IMR-90 (cell line): ENCODE data around the gene ATP5PD. TPM values are rescaled to one million over a fixed set of nuclear protein-coding genes. Genes with fewer than 3 reads are reported as not detected.

Experiments used
- ATAC-seq: fragments of 200-7000 bp; cut with Tn5 transposase; 2 replicates; pipeline ENCODE4 v1.9.1; 2020; ENCODE audit warnings: low read depth, mild to moderate bottlenecking, moderate library complexity
- BruUV-seq: library from RNA; stranded (reverse); fragments of 400-500 nt; replicated peaks from 2 replicates; lab custom pipeline; 2021; lab: Mats Ljungman, UMichigan
- CTCF ChIA-PET: fragments of 300-600 bp; formaldehyde crosslinking; extraction: SDS; loops from one replicate; lab custom pipeline; 2021; ENCODE audit warnings: antibody characterized with exemption; lab: Yijun Ruan, JAX
- POLR2A ChIA-PET: fragments of 300-600 bp; sonication (Branson Sonifier 250); formaldehyde crosslinking; loops from one replicate; lab custom pipeline; 2022; ENCODE audit warnings: antibody characterized with exemption; ENCODE audit not compliant: unreplicated experiment; lab: Charles Lee
- DNase-seq: peaks from one replicate; pipeline ENCODE4 v3.0.0; 2013
- H2AFZ ChIP-seq: replicated peaks from 2 replicates; pipeline ENCODE3; 2013; ENCODE audit warnings: low read length, mild to moderate bottlenecking; ENCODE audit not compliant: poor library complexity
- H2AK5ac ChIP-seq: 2 replicates; pipeline ENCODE4 v1.6.1; 2013; ENCODE audit warnings: low read depth, low read length, inconsistent platforms
- H2AK9ac ChIP-seq: replicated peaks from 2 replicates; pipeline ENCODE3; 2013; ENCODE audit warnings: mild to moderate bottlenecking, low read depth, low read length, moderate library complexity; ENCODE audit not compliant: poor library complexity
- H2BK120ac ChIP-seq: 2 replicates; pipeline ENCODE4 v1.6.1; 2013; ENCODE audit warnings: low read depth, low read length, inconsistent platforms
- H2BK15ac ChIP-seq: 3 replicates; pipeline ENCODE4 v1.6.1; 2013; ENCODE audit warnings: low read depth, low read length, inconsistent platforms
- H2BK20ac ChIP-seq: 2 replicates; pipeline ENCODE4 v1.6.1; 2013; ENCODE audit warnings: low read depth, mild to moderate bottlenecking, inconsistent platforms, low read length, moderate library complexity
- H2BK5ac ChIP-seq: 2 replicates; pipeline ENCODE4 v1.6.1; 2013; ENCODE audit warnings: mild to moderate bottlenecking, low read depth, low read length, inconsistent platforms; ENCODE audit not compliant: poor library complexity, severe bottlenecking
- H3K14ac ChIP-seq: replicated peaks from 2 replicates; pipeline ENCODE4 v1.6.1; 2013; ENCODE audit warnings: low read depth, low read length, inconsistent platforms
- H3K18ac ChIP-seq: 2 replicates; pipeline ENCODE4 v1.6.1; 2013; ENCODE audit warnings: low read depth, low read length, control low read depth
- H3K23ac ChIP-seq: 2 replicates; pipeline ENCODE4 v1.6.1; 2013; ENCODE audit warnings: low read depth, low read length, inconsistent platforms
- H3K27ac ChIP-seq: 2 replicates; pipeline ENCODE4 v1.5.1; 2013; ENCODE audit warnings: mild to moderate bottlenecking, control low read depth, low read length; ENCODE audit not compliant: insufficient read depth
- H3K27me3 ChIP-seq: 2 replicates; pipeline ENCODE4 v1.6.1; 2013; ENCODE audit warnings: low read length; ENCODE audit not compliant: control insufficient read depth, insufficient read depth
- H3K36me3 ChIP-seq: 2 replicates; pipeline ENCODE4 v1.6.1; 2013; ENCODE audit warnings: low read length, mixed read lengths; ENCODE audit not compliant: control insufficient read depth, insufficient read depth
- H3K4ac ChIP-seq: 2 replicates; pipeline ENCODE4 v1.6.1; 2013; ENCODE audit warnings: low read depth, low read length, inconsistent platforms
- H3K4me1 ChIP-seq: 2 replicates; pipeline ENCODE4 v1.6.1; 2013; ENCODE audit warnings: low read length, mixed read lengths; ENCODE audit not compliant: control insufficient read depth, insufficient read depth
- H3K4me2 ChIP-seq: 2 replicates; pipeline ENCODE4 v1.6.1; 2013; ENCODE audit warnings: low read depth, mild to moderate bottlenecking, control low read depth, low read length, moderate library complexity
- H3K4me3 ChIP-seq: 2 replicates; pipeline ENCODE4 v1.5.1; 2013; ENCODE audit warnings: low read depth, mild to moderate bottlenecking, control low read depth, low read length, moderate library complexity; ENCODE audit not compliant: insufficient read depth
- H3K56ac ChIP-seq: 2 replicates; pipeline ENCODE4 v1.6.1; 2013; ENCODE audit warnings: low read length, inconsistent platforms; ENCODE audit not compliant: insufficient read depth; ENCODE audit errors: extremely low read depth
- H3K79me1 ChIP-seq, 2 experiments: 2 replicates each; pipeline ENCODE4 v1.6.1; 2013; ENCODE audit warnings: low read length in 2 of 2, inconsistent platforms in 1 of 2, low read depth in 1 of 2
- H3K9ac ChIP-seq: 2 replicates; pipeline ENCODE4 v1.6.1; 2013; ENCODE audit warnings: low read depth, low read length, control low read depth
- H3K9me1 ChIP-seq: 2 replicates; pipeline ENCODE4 v1.6.1; 2013; ENCODE audit warnings: low read length, inconsistent platforms; ENCODE audit not compliant: insufficient read depth
- H3K9me3 ChIP-seq: 2 replicates; pipeline ENCODE4 v1.6.1; 2013; ENCODE audit warnings: low read length; ENCODE audit not compliant: control insufficient read depth, insufficient read depth
- H4K20me1 ChIP-seq: 2 replicates; pipeline ENCODE4 v1.6.1; 2013; ENCODE audit warnings: low read length, inconsistent platforms; ENCODE audit not compliant: insufficient read depth
- H4K5ac ChIP-seq: 2 replicates; pipeline ENCODE4 v1.6.1; 2013; ENCODE audit warnings: mild to moderate bottlenecking, low read depth, low read length, control low read depth
- H4K8ac ChIP-seq, 2 experiments: 2 replicates each; pipeline ENCODE4 v1.6.1; 2013; ENCODE audit warnings: low read depth in 2 of 2, low read length in 2 of 2, control low read depth in 1 of 2, inconsistent platforms in 1 of 2
- H4K91ac ChIP-seq: 2 replicates; pipeline ENCODE4 v1.6.1; 2013; ENCODE audit warnings: low read depth, low read length, inconsistent platforms; ENCODE audit not compliant: insufficient read depth
- BHLHE40 ChIP-seq: fragments of 150-350 bp; IDR thresholded peaks from 2 replicates; pipeline ENCODE4 v1.6.1; 2016; ENCODE audit warnings: mild to moderate bottlenecking, low read depth, low read length
- CEBPB ChIP-seq: IDR thresholded peaks from 2 replicates; pipeline ENCODE4 v1.6.1; 2012; ENCODE audit warnings: low read depth, low read length, improper control_type of control experiment
- FOS ChIP-seq: fragments of 150-350 bp; IDR thresholded peaks from 2 replicates; pipeline ENCODE4 v1.6.1; 2016; ENCODE audit warnings: low read depth, low read length
- MAFK ChIP-seq: IDR thresholded peaks from 2 replicates; pipeline ENCODE4 v1.6.1; 2012; ENCODE audit warnings: low read depth, low read length, improper control_type of control experiment
- MAZ ChIP-seq: IDR thresholded peaks from 2 replicates; pipeline ENCODE4 v1.6.1; 2012; ENCODE audit warnings: low read depth, mild to moderate bottlenecking, low read length, improper control_type of control experiment, moderate library complexity, borderline replicate concordance
- MXI1 ChIP-seq: IDR thresholded peaks from 2 replicates; pipeline ENCODE4 v1.6.1; 2012; ENCODE audit warnings: low read depth, mild to moderate bottlenecking, low read length, moderate library complexity, borderline replicate concordance
- NFE2L2 ChIP-seq: fragments of 150-350 bp; IDR thresholded peaks from 2 replicates; pipeline ENCODE4 v1.6.1; 2016; ENCODE audit warnings: low read depth, mild to moderate bottlenecking, low read length
- POLR2A ChIP-seq: IDR thresholded peaks from 2 replicates; pipeline ENCODE4 v1.6.1; 2012; ENCODE audit warnings: mild to moderate bottlenecking, low read depth, low read length
- RAD21 ChIP-seq: IDR thresholded peaks from 2 replicates; pipeline ENCODE4 v1.6.1; 2012; ENCODE audit warnings: low read length, improper control_type of control experiment
- RCOR1 ChIP-seq: IDR thresholded peaks from 2 replicates; pipeline ENCODE4 v1.6.1; 2012; ENCODE audit warnings: mild to moderate bottlenecking, low read length, improper control_type of control experiment; ENCODE audit not compliant: insufficient replicate concordance
- RFX5 ChIP-seq: IDR thresholded peaks from 2 replicates; pipeline ENCODE4 v1.8.0; 2012; ENCODE audit warnings: low read depth, mild to moderate bottlenecking, low read length, moderate library complexity
- SMC3 ChIP-seq: fragments of 150-350 bp; IDR thresholded peaks from 2 replicates; pipeline ENCODE4 v1.6.1; 2016; ENCODE audit warnings: low read depth, mild to moderate bottlenecking, antibody characterized with exemption, low read length, moderate library complexity
- WGBS, 2 experiments: methylation state at CpG; one replicate each; pipeline versions ENCODE4 v1.1.5 to v1.1.7; 2013; ENCODE audit warnings: missing lambda C conversion rate in 2 of 2; ENCODE audit not compliant: insufficient read length in 1 of 2; ENCODE audit errors: extremely low coverage in 2 of 2; 5-methylcytosine and 5-hydroxymethylcytosine counted together
- dilution Hi-C: fragments of 300-500 bp; cut with HindIII; formaldehyde crosslinking; loops from one replicate; pipeline ENCODE4 v1.14.3; 2018; ENCODE audit warnings: low sequenced_read_pairs; ENCODE audit not compliant: unreplicated experiment
- in situ Hi-C: fragments of 300-500 bp; cut with MboI; formaldehyde crosslinking; loops from 3 replicates; pipeline ENCODE4 v1.14.3; 2019; ENCODE audit warnings: low sequenced_read_pairs, inconsistent platforms, mixed read lengths
- intact Hi-C: fragments of 100-400 bp; cut with micrococcal nuclease; formaldehyde crosslinking; loops from 2 replicates; pipeline ENCODE4 v1.10.0; 2022
- polyA plus RNA-seq, 3 experiments: library from polyadenylated mRNA; depleted of rRNA; stranded (reverse); fragments of >200 nt; gene quantifications; 2 replicates each; pipeline ENCODE4 v1.2.3, GENCODE V29; 2012; ENCODE audit warnings: low replicate concordance in 1 of 3
- total RNA-seq: library from RNA; depleted of rRNA; stranded (reverse); fragments of >200 nt; gene quantifications from 2 replicates; pipeline ENCODE4 v1.2.3, GENCODE V29; 2012
- TF ChIP-seq, protein P1 (sequence below): conservative IDR thresholded peaks from 2 replicates; pipeline ENCODE4 v1.5.1; 2012; ENCODE audit warnings: mild to moderate bottlenecking, low read depth, low read length, improper control_type of control experiment
- TF ChIP-seq, protein P2 (sequence below): fragments of 150-350 bp; IDR thresholded peaks from 2 replicates; pipeline ENCODE4 v1.6.1; 2017; ENCODE audit warnings: mild to moderate bottlenecking, antibody characterized with exemption, low read length, low read depth
- TF ChIP-seq, protein P3 (sequence below): fragments of 150-350 bp; IDR thresholded peaks from 2 replicates; pipeline ENCODE4 v1.6.1; 2016; ENCODE audit warnings: low read depth, mild to moderate bottlenecking, low read length, moderate library complexity, borderline replicate concordance

Gene ATP5PD
- total and polyA plus RNA-seq, 2 of the 4 experiments (the other 2 are of a cell fraction): 373 to 425 TPM

DNA sequence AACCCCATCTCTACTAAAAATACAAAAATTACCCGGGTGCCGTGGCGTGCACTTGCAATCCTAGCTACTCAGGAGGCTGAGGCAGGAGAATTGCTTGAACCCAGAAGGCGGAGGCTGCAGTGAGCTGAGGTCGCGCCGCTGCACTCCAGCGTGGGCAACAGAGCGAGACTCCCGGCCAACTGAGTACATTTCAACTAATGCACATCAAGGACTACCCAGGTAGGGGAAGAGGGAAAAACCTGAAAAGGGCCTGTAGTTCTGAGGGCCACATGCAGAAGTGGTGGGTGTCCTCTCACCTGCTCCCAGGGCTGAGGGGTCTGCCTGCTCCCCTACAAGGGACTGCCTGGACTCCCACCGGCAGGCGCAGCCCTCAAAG is 40.4 kb upstream of the ATP5PD start:
- Histone ChIP-seq H3K18ac (peak overlapping the region; percentile 31; the same call in 1 of the 2 replicates), H2BK5ac (peak overlapping the region; percentile 40), H2BK15ac (peak overlapping the region; percentile 74; the same call in 1 of the 3 replicates), H3K4me2 (peak overlapping the region; percentile 51), H2AK5ac (peak overlapping the region; percentile 83), H3K9me1 (peaks cover 15% of the 10 kb centered on the region), H2AFZ (peak overlapping the region; percentile 99), H3K27ac (peak overlapping the region; percentile 64), H2AK9ac (peak overlapping the region; percentile 99), H3K79me1 (peaks cover 0 to 24% of the 10 kb centered on the region in 2 experiments; a peak in 3 of 4 replicates), H3K4ac (peak overlapping the region; percentile 99), H3K14ac (peak overlapping the region; percentile 100), H4K91ac (peak overlapping the region; percentile 100), H3K27me3 (no peaks in the 10 kb centered on the region), H3K56ac (peak overlapping the region; percentile 72; the same call in 1 of the 2 replicates), H4K8ac (peak overlapping the region; percentile 94 to 100), H3K9ac (peak overlapping the region; percentile 73), H3K4me3 (peak overlapping the region; percentile 37), H4K20me1 (no peaks in the 10 kb centered on the region), H4K5ac (peak overlapping the region; percentile 86), H3K9me3 (no peaks in the 10 kb centered on the region), H3K36me3 (no peaks in the 10 kb centered on the region), H2BK20ac (peak overlapping the region; percentile 34; the same call in 1 of the 2 replicates), H3K23ac (peak overlapping the region; percentile 97; the same call in 1 of the 2 replicates), H2BK120ac (peak overlapping the region; percentile 90), H3K4me1 (peaks cover 18% of the 10 kb centered on the region)
- dilution Hi-C loops: no loop called here
- WGBS, 2 experiments: 93% methylated on average over 3 of the region's 12 CpGs; no CpG with 5 or more reads in 1 of the 2 experiments
- DNase-seq: no peak
- TF ChIP-seq CEBPB: no peak
- no peak for TF ChIP-seq POLR2A
- TF ChIP-seq SMC3: no peak
- TF ChIP-seq BHLHE40: no peak
- no peak for TF ChIP-seq RCOR1
- TF ChIP-seq MXI1: no peak
- TF ChIP-seq MAZ: no peak
- TF ChIP-seq, protein P1, sequence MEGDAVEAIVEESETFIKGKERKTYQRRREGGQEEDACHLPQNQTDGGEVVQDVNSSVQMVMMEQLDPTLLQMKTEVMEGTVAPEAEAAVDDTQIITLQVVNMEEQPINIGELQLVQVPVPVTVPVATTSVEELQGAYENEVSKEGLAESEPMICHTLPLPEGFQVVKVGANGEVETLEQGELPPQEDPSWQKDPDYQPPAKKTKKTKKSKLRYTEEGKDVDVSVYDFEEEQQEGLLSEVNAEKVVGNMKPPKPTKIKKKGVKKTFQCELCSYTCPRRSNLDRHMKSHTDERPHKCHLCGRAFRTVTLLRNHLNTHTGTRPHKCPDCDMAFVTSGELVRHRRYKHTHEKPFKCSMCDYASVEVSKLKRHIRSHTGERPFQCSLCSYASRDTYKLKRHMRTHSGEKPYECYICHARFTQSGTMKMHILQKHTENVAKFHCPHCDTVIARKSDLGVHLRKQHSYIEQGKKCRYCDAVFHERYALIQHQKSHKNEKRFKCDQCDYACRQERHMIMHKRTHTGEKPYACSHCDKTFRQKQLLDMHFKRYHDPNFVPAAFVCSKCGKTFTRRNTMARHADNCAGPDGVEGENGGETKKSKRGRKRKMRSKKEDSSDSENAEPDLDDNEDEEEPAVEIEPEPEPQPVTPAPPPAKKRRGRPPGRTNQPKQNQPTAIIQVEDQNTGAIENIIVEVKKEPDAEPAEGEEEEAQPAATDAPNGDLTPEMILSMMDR: no peak
- TF ChIP-seq RFX5: no peak
- no peak for TF ChIP-seq MAFK
- TF ChIP-seq, protein P2, sequence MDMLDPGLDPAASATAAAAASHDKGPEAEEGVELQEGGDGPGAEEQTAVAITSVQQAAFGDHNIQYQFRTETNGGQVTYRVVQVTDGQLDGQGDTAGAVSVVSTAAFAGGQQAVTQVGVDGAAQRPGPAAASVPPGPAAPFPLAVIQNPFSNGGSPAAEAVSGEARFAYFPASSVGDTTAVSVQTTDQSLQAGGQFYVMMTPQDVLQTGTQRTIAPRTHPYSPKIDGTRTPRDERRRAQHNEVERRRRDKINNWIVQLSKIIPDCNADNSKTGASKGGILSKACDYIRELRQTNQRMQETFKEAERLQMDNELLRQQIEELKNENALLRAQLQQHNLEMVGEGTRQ: no peak
- TF ChIP-seq NFE2L2: no peak
- TF ChIP-seq FOS: no peak
- TF ChIP-seq RAD21: no peak
- TF ChIP-seq, protein P3, sequence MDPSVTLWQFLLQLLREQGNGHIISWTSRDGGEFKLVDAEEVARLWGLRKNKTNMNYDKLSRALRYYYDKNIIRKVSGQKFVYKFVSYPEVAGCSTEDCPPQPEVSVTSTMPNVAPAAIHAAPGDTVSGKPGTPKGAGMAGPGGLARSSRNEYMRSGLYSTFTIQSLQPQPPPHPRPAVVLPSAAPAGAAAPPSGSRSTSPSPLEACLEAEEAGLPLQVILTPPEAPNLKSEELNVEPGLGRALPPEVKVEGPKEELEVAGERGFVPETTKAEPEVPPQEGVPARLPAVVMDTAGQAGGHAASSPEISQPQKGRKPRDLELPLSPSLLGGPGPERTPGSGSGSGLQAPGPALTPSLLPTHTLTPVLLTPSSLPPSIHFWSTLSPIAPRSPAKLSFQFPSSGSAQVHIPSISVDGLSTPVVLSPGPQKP: no peak
- POLR2A ChIA-PET: no interaction called here
- in situ Hi-C loops: no loop called here
- intact Hi-C loops: no loop called here
- no peak for ATAC-seq
- CTCF ChIA-PET: no interaction called here
- BruUV-seq: no TSS peak
